WTC11 (cell line): Measurements from ENCODE around the gene NR2F6. TPM values are rescaled to one million over a fixed set of nuclear protein-coding genes. Genes with fewer than 3 reads are reported as not detected.

Experiments
- ATAC-seq: fragments of 200-7000 bp; cut with Tn5 transposase; 2 replicates; pipeline ENCODE4 v1.10.0; 2021; ENCODE audit warnings: mild to moderate bottlenecking, moderate library complexity
- CTCF ChIA-PET: fragments of 300-600 bp; sonication (Branson Sonifier 250); formaldehyde crosslinking; loops from one replicate; lab custom pipeline; 2021; ENCODE audit warnings: antibody characterized with exemption; lab: Charles Lee
- POLR2A ChIA-PET: fragments of 350-600 bp; sonication (Branson Sonifier 250); formaldehyde crosslinking; loops from one replicate; lab custom pipeline; 2021; ENCODE audit warnings: antibody characterized with exemption; lab: Charles Lee
- DNase-seq: peaks from one replicate; pipeline ENCODE4 v3.0.0; 2021; ENCODE audit warnings: low spot score
- H3K27ac Mint-ChIP-seq: 2 replicates; pipeline ENCODE4 v1.8.0; 2021; ENCODE audit warnings: mixed read lengths
- H3K27me3 Mint-ChIP-seq: 2 replicates; pipeline ENCODE4 v1.8.0; 2021; ENCODE audit warnings: low read depth, mild to moderate bottlenecking, moderate library complexity, mixed read lengths
- H3K36me3 Mint-ChIP-seq: 2 replicates; pipeline ENCODE4 v1.8.0; 2021; ENCODE audit warnings: mixed read lengths
- H3K4me1 Mint-ChIP-seq: 2 replicates; pipeline ENCODE4 v1.8.0; 2022; ENCODE audit warnings: mixed read lengths
- H3K4me3 Mint-ChIP-seq: 2 replicates; pipeline ENCODE4 v1.8.0; 2021; ENCODE audit warnings: mild to moderate bottlenecking, moderate library complexity, mixed read lengths
- H3K9me3 Mint-ChIP-seq: 2 replicates; pipeline ENCODE4 v1.8.0; 2021; ENCODE audit warnings: mixed read lengths
- ATF3 ChIP-seq: sonication (generic); formaldehyde crosslinking; conservative IDR thresholded peaks from 2 replicates; pipeline ENCODE4 v1.8.1; 2022; ENCODE audit warnings: mild to moderate bottlenecking, missing genetic modification reagents
- CREM ChIP-seq: sonication (generic); formaldehyde crosslinking; IDR thresholded peaks from 2 replicates; pipeline ENCODE4 v1.8.1; 2022; ENCODE audit warnings: mild to moderate bottlenecking, missing genetic modification reagents, moderate library complexity
- ELF4 ChIP-seq: sonication (generic); formaldehyde crosslinking; IDR thresholded peaks from 2 replicates; pipeline ENCODE4 v1.8.1; 2022; ENCODE audit warnings: low read depth, mild to moderate bottlenecking, moderate library complexity, missing genetic modification reagents
- HMGA2 ChIP-seq: fragments of 250-450 bp; sonication (Bioruptor Pico); IDR thresholded peaks from 2 replicates; pipeline ENCODE4 v1.4.0; 2021; ENCODE audit warnings: mild to moderate bottlenecking, moderate library complexity
- NFYB ChIP-seq: sonication (generic); formaldehyde crosslinking; conservative IDR thresholded peaks from 2 replicates; pipeline ENCODE4 v1.8.0; 2022; ENCODE audit warnings: low read depth, missing genetic modification reagents
- NR1H2 ChIP-seq: sonication (generic); formaldehyde crosslinking; IDR thresholded peaks from 2 replicates; pipeline ENCODE4 v1.9.0; 2021; ENCODE audit warnings: mild to moderate bottlenecking, moderate library complexity, missing genetic modification reagents
- PREB ChIP-seq: sonication (generic); formaldehyde crosslinking; IDR thresholded peaks from 2 replicates; pipeline ENCODE4 v1.8.1; 2022; ENCODE audit warnings: mild to moderate bottlenecking, missing genetic modification reagents, moderate library complexity, borderline replicate concordance
- RELA ChIP-seq: sonication (generic); formaldehyde crosslinking; IDR thresholded peaks from 2 replicates; pipeline ENCODE4 v1.8.1; 2022; ENCODE audit warnings: missing genetic modification reagents, mild to moderate bottlenecking, borderline replicate concordance
- SMAD3 ChIP-seq: sonication (generic); formaldehyde crosslinking; IDR thresholded peaks from 2 replicates; pipeline ENCODE4 v1.8.0; 2022; ENCODE audit warnings: missing genetic modification reagents, mild to moderate bottlenecking, borderline replicate concordance
- SMAD4 ChIP-seq: sonication (generic); formaldehyde crosslinking; IDR thresholded peaks from 2 replicates; pipeline ENCODE4 v1.8.0; 2022; ENCODE audit warnings: mild to moderate bottlenecking, missing genetic modification reagents
- SP1 ChIP-seq: sonication (generic); formaldehyde crosslinking; conservative IDR thresholded peaks from 2 replicates; pipeline ENCODE4 v1.8.1; 2022; ENCODE audit warnings: missing genetic modification reagents
- TCF7 ChIP-seq: sonication (generic); formaldehyde crosslinking; IDR thresholded peaks from 2 replicates; pipeline ENCODE4 v1.8.0; 2022; ENCODE audit warnings: mild to moderate bottlenecking, low read depth, missing genetic modification reagents, moderate library complexity
- TEAD1 ChIP-seq: sonication (generic); formaldehyde crosslinking; IDR thresholded peaks from 2 replicates; pipeline ENCODE4 v1.8.0; 2022; ENCODE audit warnings: mild to moderate bottlenecking, missing genetic modification reagents
- ZBTB43 ChIP-seq: sonication (generic); formaldehyde crosslinking; IDR thresholded peaks from 2 replicates; pipeline ENCODE4 v1.8.1; 2023; ENCODE audit warnings: mild to moderate bottlenecking, missing genetic modification reagents
- ZNF121 ChIP-seq: sonication (generic); formaldehyde crosslinking; IDR thresholded peaks from 2 replicates; pipeline ENCODE4 v1.8.0; 2023; ENCODE audit warnings: missing genetic modification reagents
- ZNF416 ChIP-seq: fragments of 250-450 bp; sonication (Bioruptor Pico); IDR thresholded peaks from 2 replicates; pipeline ENCODE4 v1.9.0; 2021; ENCODE audit warnings: mild to moderate bottlenecking, inconsistent platforms
- ZNF425 ChIP-seq: fragments of 250-450 bp; sonication (Bioruptor Pico); conservative IDR thresholded peaks from 2 replicates; pipeline ENCODE4 v1.9.0; 2021; ENCODE audit warnings: mild to moderate bottlenecking
- total RNA-seq: library from RNA; stranded (reverse); gene quantifications from 3 replicates; pipeline ENCODE4 v1.2.3, GENCODE V29; 2021
- TF ChIP-seq, protein P1 (sequence below): fragments of 250-450 bp; sonication (Bioruptor Pico); IDR thresholded peaks from 2 replicates; pipeline ENCODE4 v1.8.0; 2021; ENCODE audit warnings: mild to moderate bottlenecking
- TF ChIP-seq, protein P2 (sequence below): fragments of 250-450 bp; sonication (Bioruptor Pico); IDR thresholded peaks from 2 replicates; pipeline ENCODE4 v1.9.0; 2021; ENCODE audit warnings: mild to moderate bottlenecking
- TF ChIP-seq, protein P3 (sequence below): sonication (generic); formaldehyde crosslinking; IDR thresholded peaks from 2 replicates; pipeline ENCODE4 v1.8.1; 2023; ENCODE audit warnings: mild to moderate bottlenecking, missing genetic modification reagents, moderate library complexity

NR2F6 gene
- total RNA-seq, 1 experiment from 2014 or later: 145 TPM

DNA sequence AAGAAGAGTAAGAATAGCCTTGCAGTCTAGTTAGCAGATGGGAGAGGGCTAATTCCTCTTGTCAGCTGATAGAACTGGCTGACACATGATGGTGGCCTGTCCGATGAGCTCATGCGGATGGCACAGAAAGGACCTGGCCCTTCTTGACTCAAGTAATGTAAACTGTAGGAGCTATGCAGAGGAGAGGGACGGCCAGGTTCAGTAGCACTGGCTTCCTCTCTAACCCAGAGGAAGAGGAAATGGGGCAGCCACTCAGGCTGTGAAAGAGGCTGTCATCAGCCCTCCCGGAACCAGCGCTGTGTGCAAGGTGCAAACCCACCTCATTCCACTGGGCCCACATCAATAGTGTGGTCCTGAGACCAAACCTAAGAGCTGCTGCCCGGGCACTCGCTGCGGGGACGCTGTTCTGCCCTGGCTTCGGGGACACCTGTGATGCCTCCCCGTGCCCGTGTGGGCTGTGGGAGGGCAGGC is 61.3 kb downstream of the NR2F6 start:
- Mint-ChIP-seq H3K27ac (0 out of 2 replicates have a peak overlapping the region, but pooled peaks have one; percentile 31), H3K4me3 (no peak overlapping the region), H3K36me3 (peaks cover 17% of the 10 kb centered on the region), H3K27me3 (no peaks in the 10 kb centered on the region), H3K9me3 (no peaks in the 10 kb centered on the region), H3K4me1 (peaks cover 14% of the 10 kb centered on the region)
- no peak for TF ChIP-seq ZBTB43 (CRISPR knock-in tag)
- TF ChIP-seq SMAD4 (CRISPR knock-in tag): no peak
- TF ChIP-seq PREB (CRISPR knock-in tag): no peak
- no peak for DNase-seq
- ChIA-PET POLR2A (no interaction called here), CTCF (interaction anchor here (0.7 to 2.0 kb wide), 2 partner anchors 30 to 116 kb away, joined by 4 to 7 read pairs; no protein-coding TSS in a partner anchor)
- ATAC-seq: no peak

DNA sequence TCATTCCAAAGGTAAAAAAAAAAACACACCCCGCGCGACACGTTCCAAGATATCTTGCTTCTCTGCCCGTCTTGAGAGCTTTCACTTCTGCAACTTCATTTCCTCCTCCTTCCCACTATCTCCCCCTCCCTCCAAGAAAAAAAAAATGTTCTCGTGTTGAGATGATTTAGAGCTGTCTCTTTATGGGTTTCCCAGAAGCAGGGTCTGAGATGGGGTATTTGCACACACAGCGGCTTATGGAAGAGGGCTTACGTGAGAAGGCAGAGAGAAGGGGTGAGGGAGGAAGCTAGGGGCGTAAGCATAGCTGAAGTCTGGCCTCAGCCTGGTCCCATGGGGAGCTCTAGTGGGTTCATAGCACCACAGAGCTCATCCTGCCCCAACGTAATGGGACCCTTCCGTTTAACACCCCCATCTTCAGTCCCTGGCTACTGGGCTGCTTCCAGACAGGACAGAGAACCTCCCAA is 61.8 kb downstream of the NR2F6 start:
- CTCF ChIA-PET: interaction anchor here (2.0 kb wide), 1 partner anchor 115 kb away, joined by 7 read pairs; no protein-coding TSS in a partner anchor
- H3K4me1 Mint-ChIP-seq: peaks cover 14% of the 10 kb centered on the region

More for the DNA sequence above, 61.8 kb downstream of the NR2F6 start:
- ATAC-seq: no peak
- Mint-ChIP-seq H3K27ac (peak overlapping the region; percentile 31; the same call in 1 of the 2 replicates), H3K27me3 (no peaks in the 10 kb centered on the region), H3K9me3 (no peaks in the 10 kb centered on the region), H3K36me3 (peaks cover 13% of the 10 kb centered on the region), H3K4me3 (no peak overlapping the region)
- no peak for DNase-seq
- POLR2A ChIA-PET: no interaction called here
- TF ChIP-seq ZNF121 (CRISPR knock-in tag): no peak
- TF ChIP-seq SP1 (CRISPR knock-in tag): no peak
- TF ChIP-seq, protein P1, sequence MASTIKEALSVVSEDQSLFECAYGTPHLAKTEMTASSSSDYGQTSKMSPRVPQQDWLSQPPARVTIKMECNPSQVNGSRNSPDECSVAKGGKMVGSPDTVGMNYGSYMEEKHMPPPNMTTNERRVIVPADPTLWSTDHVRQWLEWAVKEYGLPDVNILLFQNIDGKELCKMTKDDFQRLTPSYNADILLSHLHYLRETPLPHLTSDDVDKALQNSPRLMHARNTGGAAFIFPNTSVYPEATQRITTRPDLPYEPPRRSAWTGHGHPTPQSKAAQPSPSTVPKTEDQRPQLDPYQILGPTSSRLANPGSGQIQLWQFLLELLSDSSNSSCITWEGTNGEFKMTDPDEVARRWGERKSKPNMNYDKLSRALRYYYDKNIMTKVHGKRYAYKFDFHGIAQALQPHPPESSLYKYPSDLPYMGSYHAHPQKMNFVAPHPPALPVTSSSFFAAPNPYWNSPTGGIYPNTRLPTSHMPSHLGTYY (CRISPR knock-in tag): no peak
- TF ChIP-seq, protein P2, sequence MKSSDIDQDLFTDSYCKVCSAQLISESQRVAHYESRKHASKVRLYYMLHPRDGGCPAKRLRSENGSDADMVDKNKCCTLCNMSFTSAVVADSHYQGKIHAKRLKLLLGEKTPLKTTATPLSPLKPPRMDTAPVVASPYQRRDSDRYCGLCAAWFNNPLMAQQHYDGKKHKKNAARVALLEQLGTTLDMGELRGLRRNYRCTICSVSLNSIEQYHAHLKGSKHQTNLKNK (CRISPR knock-in tag): no peak
- no peak for TF ChIP-seq ATF3 (CRISPR knock-in tag)
- TF ChIP-seq CREM (CRISPR knock-in tag): no peak
- no peak for TF ChIP-seq HMGA2 (CRISPR knock-in tag)
- no peak for TF ChIP-seq ZNF416 (CRISPR knock-in tag)
- no peak for TF ChIP-seq TEAD1 (CRISPR knock-in tag)
- TF ChIP-seq, protein P3, sequence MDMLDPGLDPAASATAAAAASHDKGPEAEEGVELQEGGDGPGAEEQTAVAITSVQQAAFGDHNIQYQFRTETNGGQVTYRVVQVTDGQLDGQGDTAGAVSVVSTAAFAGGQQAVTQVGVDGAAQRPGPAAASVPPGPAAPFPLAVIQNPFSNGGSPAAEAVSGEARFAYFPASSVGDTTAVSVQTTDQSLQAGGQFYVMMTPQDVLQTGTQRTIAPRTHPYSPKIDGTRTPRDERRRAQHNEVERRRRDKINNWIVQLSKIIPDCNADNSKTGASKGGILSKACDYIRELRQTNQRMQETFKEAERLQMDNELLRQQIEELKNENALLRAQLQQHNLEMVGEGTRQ (CRISPR knock-in tag): no peak
- no peak for TF ChIP-seq ELF4 (CRISPR knock-in tag)
- no peak for TF ChIP-seq ZNF425
- no peak for TF ChIP-seq TCF7
- TF ChIP-seq RELA: no peak
- no peak for TF ChIP-seq NFYB
- TF ChIP-seq NR1H2 (CRISPR knock-in tag): no peak
- no peak for TF ChIP-seq SMAD3
